ENCODE measurements around the gene MOB3B. TPM values are rescaled to one million over a fixed set of nuclear protein-coding genes. Genes with fewer than 3 reads are reported as not detected.

Gene MOB3B
- total RNA-seq = under 0.01 TPM in 2 replicates

- Histone ChIP-seq H3K36me3 (ENCODE audit: insufficient read depth, low read length) (no peaks in the 10 kb centered on the region), H3K4me3 (ENCODE audit: insufficient read depth, low read length) (peak within 1 kb of the TSS; percentile 68), H3K4me2 (ENCODE audit: insufficient read depth, low read length) (peak within 1 kb of the TSS; percentile 93), H3K27ac (ENCODE audit: low read depth, low read length) (no peak within 1 kb of the TSS), H3K79me2 (ENCODE audit: insufficient read depth, low read length) (no peaks in the 10 kb centered on the region), H2AFZ (ENCODE audit: low read length) (peak within 1 kb of the TSS; percentile 57), H3K4me1 (ENCODE audit: insufficient read depth, low read length) (peaks cover 10% of the 10 kb centered on the region), H4K20me1 (ENCODE audit: insufficient read depth, low read length) (no peaks in the 10 kb centered on the region), H3K9me3 (ENCODE audit: low read depth, low read length) (no peaks in the 10 kb centered on the region), H3K27me3 (ENCODE audit: insufficient read depth, low read length) (peaks cover 39% of the 10 kb centered on the region)
- DNase-seq (ENCODE audit: insufficient read length, low spot score, missing footprints) = peak; percentile 95
- peak; percentile 66 for TF ChIP-seq CTCF (IDR thresholded peaks at IDR 0.05; ENCODE audit: extremely low read depth, low read depth, low read length)
Measured at GRCh38 chr9:27529316-27530278, at the start of gene MOB3B. Gene MOB3B (minus strand): TSS chr9:27529814. CDS start chr9:27455550, 74,264 bp downstream.

DNA sequence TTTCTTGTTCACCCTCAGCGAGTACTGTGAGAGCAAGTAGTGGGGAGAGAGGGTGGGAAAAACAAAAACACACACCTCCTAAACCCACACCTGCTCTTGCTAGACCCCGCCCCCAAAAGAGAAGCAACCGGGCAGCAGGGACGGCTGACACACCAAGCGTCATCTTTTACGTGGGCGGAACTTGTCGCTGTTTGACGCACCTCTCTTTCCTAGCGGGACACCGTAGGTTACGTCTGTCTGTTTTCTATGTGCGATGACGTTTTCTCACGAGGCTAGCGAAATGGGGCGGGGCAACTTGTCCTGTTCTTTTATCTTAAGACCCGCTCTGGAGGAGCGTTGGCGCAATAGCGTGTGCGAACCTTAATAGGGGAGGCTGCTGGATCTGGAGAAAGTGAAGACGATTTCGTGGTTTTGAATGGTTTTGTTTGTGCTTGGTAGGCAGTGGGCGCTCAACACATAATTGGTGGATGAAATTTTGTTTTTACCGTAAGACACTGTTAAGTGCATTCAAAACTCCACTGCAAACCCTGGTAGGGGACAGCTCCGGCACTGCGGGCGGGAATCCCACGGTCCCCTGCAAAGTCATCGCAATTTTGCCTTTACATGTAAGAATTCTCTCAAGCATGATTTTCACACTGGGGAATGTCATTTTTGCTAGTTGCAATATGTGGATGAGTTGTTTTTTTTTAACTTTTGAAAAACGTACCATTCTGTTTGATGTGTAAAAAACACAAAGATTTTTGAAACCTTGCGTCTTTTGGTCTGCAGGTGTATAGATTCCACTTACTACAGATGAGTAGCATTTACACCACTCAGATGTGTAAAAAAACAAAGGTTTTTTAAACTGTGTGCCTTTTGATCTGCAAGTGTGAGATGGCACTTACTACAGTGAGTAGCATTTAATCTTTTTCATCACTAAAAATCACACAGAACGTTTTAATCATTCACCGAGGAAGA, 44.3 kb upstream of the MOB3B start:
- peaks cover 4% of the 10 kb centered on the region for H3K79me2 ChIP-seq (ENCODE audit: insufficient read depth, low read length)
- peak overlapping the region; percentile 83 for H3K4me3 ChIP-seq (ENCODE audit: insufficient read depth, low read length)
- DNase-seq (ENCODE audit: insufficient read length, low spot score, missing footprints) = peak; percentile 96
- no peaks in the 10 kb centered on the region for H3K27me3 ChIP-seq (ENCODE audit: insufficient read depth, low read length)
- TF ChIP-seq CTCF (IDR thresholded peaks at IDR 0.05; ENCODE audit: extremely low read depth, low read depth, low read length) = no peak
- no peaks in the 10 kb centered on the region for H3K9me3 ChIP-seq (ENCODE audit: low read depth, low read length)
- H4K20me1 ChIP-seq (ENCODE audit: insufficient read depth, low read length) = no peaks in the 10 kb centered on the region
- H3K4me2 ChIP-seq (ENCODE audit: insufficient read depth, low read length) = peak overlapping the region; percentile 98
- peaks cover 15% of the 10 kb centered on the region for H3K4me1 ChIP-seq (ENCODE audit: insufficient read depth, low read length)
- peak overlapping the region; percentile 93 for H2AFZ ChIP-seq (ENCODE audit: low read length)
- H3K27ac ChIP-seq (ENCODE audit: low read depth, low read length) = peak overlapping the region; percentile 92
- no peaks in the 10 kb centered on the region for H3K36me3 ChIP-seq (ENCODE audit: insufficient read depth, low read length)

- peak within 1 kb of the TSS; percentile 92 for H3K27ac ChIP-seq (ENCODE audit: low read depth, low read length)
- peaks cover 4% of the 10 kb centered on the region for H3K79me2 ChIP-seq (ENCODE audit: insufficient read depth, low read length)
- peak; percentile 95 for DNase-seq (ENCODE audit: insufficient read length, low spot score, missing footprints)
- H4K20me1 ChIP-seq (ENCODE audit: insufficient read depth, low read length) = no peaks in the 10 kb centered on the region
- peak within 1 kb of the TSS; percentile 98 for H3K4me2 ChIP-seq (ENCODE audit: insufficient read depth, low read length)
- H3K27me3 ChIP-seq (ENCODE audit: insufficient read depth, low read length) = no peaks in the 10 kb centered on the region
- no peak for TF ChIP-seq CTCF (IDR thresholded peaks at IDR 0.05; ENCODE audit: extremely low read depth, low read depth, low read length)
- peak within 1 kb of the TSS; percentile 83 for H3K4me3 ChIP-seq (ENCODE audit: insufficient read depth, low read length)
- no peaks in the 10 kb centered on the region for H3K9me3 ChIP-seq (ENCODE audit: low read depth, low read length)
- H2AFZ ChIP-seq (ENCODE audit: low read length) = peak within 1 kb of the TSS; percentile 98
- H3K4me1 ChIP-seq (ENCODE audit: insufficient read depth, low read length) = peaks cover 15% of the 10 kb centered on the region
- no peaks in the 10 kb centered on the region for H3K36me3 ChIP-seq (ENCODE audit: insufficient read depth, low read length)
Measured at GRCh38 chr9:27572918-27573633, 43.5 kb upstream of the MOB3B start, which contains the start of gene C9orf72. Gene C9orf72 (minus strand): TSS chr9:27573481. CDS start chr9:27567120, 6,361 bp downstream.

All from osteoblast (primary cell).